Endometrial microvascular endothelial cells (primary cell): ENCODE results near the gene MCTP1. TPM values are rescaled to one million over a fixed set of nuclear protein-coding genes. Genes with fewer than 3 reads are reported as not detected.

Experiments used
- in situ Hi-C: cut with HindIII; loops from 2 replicates; pipeline ENCODE4 v1.10.0; 2017; ENCODE audit warnings: low sequenced_read_pairs, low pct_unique_long_range_greater_than_20kb; ENCODE audit errors: inconsistent ontology term
- total RNA-seq: library from RNA; depleted of rRNA; stranded (reverse); fragments of >200 nt; gene quantifications from one replicate; pipeline ENCODE4 v1.2.3, GENCODE V29; 2015; ENCODE audit errors: inconsistent ontology term

MCTP1 gene
- total RNA-seq = 53.8 TPM

DNA sequence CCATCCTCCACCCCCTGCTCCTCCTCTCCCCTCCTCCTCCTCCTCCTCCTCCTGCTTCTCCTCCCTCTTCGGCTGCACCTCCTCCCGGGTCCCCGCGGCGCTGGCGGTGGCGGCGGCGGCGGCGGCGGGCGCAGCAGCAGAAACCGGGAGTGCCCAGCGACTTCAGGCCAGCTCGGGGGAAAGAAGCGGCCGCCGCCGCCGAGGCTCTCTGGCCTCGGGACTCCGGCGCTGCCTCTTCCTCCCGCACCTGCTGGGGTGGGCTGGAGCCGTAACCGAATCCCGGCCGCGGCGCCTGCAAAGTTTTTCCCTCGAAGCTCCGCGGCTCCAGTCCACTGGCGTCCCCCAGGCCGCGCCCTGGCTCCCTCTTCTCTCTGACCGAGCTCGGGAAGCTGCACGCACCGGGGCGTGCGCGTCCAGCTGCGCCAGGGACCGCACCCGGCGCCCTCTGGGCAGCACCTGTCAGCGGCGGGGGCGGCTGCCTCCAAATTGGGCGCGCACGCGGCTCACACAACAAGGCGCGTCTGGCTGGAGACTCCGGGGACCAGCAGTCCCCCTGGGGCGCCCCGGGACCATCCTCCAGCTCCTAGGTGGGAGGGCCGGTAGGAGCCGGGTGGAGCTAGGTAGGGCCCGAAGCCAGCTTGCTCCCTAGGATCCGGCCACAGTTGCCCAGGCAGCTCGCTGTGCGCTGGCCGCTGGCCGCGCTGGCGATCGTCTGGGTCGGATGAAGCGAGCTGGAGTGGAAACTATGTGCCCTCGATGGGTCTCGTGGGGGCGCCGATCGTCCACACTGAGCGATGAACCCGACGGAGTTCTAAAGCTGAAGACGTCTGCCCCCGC, at the start of gene MCTP1:
Gene MCTP1 (minus strand): TSS at position 523 of the 837 bp plus-strand sequence.
- in situ Hi-C loops = no loop called here

DNA sequence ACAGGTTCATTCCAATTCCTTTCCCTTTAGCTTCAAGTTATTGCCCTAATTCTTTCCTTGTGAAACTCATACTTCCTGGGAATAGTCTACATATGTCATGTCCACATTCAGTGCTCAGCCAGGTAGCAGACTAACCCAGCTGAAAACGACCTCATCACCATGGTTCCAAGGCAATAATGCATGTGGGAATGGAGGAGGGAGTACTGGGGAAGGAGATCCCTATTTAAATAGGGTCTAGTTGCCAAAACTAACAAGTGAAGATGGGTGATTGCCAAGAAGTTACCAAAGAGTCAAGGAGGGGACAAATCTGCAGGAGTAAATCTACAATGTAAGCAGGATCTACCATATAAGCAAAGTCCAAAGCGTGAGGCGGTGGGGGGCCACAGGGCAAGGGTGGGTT, 47.3 kb upstream of the MCTP1 start:
- in situ Hi-C loops = no loop called here

DNA sequence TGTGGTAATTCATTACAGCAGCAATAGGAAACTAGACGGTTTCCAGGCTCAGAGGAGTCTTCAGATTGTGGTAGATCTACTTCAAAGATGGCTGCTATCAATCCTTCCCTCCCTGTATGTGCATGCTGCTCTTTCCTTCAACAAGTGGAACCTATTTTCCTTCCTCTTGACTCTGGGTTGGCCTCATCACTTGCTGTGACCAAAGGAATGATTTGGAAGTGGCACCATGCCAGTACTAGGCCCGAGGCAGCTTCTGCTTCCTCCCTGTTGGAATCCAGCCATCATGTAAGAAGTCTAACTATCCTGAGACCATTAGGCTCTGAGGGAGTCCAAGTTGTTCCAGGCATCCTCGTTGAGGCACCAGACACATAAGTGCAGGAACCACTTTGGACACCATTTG, 46.5 kb upstream of the MCTP1 start:
- in situ Hi-C loops = no loop called here

DNA sequence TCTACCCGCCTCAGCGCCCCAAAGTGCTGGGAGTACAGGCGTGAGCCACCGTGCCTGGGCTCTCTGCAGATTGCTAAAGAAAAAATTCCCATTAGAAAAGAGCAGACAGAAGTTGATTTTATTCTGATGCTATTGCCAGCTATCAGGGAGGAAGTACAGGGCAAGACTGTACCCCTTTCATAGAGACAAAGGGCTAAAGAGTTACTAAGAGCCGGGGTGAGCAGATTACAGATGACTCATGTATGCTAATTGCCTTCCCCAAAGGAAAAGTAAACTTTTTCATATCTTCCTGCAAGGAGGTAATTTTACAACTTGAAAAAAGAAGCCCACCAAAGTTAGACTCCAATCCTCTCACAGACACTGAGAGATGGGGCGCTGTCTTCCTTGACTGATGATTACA, 42.3 kb upstream of the MCTP1 start:
- in situ Hi-C loops = no loop called here

DNA sequence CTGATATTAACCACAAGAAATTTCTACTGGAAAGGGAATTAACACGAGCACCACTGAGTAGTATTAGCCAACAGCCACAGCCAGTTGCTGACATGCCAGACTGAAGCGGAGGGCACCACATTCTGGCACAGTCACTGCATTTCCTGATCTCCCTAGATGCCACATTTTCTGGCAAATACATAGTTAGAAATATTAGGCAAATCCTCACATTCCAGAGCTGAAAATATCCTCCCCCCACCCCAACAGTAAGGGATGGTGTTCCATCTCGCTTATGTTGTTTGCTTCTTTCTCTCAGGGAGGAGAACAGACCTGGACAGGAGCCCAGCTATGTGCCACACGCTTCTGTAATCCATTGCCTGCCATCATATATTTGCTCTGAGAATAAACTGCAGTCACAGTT, 32.8 kb upstream of the MCTP1 start:
- in situ Hi-C loops = no loop called here

DNA sequence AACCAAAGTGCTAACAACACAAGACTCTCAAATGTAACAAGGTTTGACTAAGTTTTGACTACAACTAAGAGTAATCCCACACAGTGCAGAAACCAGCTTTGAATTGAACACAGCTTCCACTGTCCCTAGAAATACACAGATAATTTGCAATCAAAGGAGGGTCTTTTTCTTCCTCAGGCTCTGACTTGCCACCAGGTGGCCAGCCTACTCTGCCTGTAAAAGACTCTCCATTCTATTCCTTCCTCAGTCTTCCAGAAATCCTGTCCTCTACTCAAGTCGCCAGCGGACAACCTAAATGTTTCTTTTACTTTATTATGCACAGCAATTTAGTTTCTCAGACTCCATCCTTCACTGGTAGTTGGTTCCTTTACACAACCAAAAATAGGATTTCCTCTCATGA, 32.2 kb upstream of the MCTP1 start:
- in situ Hi-C loops = no loop called here

DNA sequence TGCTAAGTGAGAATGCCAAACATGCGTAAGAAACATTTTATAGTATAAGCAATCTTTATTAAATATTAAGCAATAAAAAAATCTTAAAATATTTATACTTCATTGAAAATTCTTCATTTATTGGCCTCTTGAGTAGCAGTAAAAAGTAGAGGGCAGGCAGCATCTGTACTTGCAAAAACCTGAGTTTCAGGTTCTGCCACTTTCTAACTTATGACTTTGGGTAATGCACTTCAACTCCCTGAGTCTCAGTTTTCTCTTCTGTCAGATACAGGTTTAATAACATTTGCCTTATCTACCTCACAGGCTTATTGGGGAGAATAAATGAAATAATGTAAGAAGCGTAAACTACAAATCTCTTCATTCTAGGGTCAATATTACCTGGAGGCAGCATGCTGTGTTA, 19.8 kb upstream of the MCTP1 start:
- in situ Hi-C loops = no loop called here

DNA sequence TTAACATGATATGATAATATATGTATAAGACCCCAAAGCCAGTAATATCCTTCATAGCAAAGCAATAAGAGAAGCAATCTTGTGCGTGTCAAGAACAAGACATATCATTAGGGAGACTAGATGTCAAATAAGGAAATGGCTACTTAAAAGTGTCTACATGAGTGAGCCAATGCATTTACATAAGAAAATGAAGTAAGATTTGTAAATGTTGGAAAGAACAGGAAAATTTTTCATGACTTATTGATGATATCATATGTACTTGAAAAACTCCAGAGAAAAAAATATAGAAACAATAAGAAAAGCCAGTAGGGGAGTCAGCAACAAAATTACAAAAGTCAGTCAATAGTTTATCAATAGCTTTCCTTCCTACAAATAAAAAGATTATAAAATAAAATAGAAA, 13.8 kb upstream of the MCTP1 start:
- in situ Hi-C loops = no loop called here

DNA sequence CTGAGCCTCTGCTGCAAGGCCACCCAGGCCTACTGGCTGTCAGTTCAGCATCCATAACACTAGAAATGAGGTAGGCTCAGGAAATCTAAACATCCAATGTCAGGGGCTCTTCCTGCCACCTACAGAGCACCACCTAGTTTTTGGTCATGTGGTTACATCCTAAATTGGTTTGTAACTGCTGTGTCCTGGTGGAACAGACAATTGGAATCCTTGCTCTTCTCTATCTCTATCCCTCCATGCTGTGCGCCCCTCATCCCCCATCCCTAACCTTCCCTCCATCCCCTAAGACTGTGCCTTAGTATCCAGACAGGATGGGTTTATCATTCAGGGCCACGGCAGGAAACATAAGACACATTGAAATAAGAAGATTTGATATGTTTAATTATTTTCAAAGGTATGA, 11.4 kb upstream of the MCTP1 start:
- in situ Hi-C loops = no loop called here

DNA sequence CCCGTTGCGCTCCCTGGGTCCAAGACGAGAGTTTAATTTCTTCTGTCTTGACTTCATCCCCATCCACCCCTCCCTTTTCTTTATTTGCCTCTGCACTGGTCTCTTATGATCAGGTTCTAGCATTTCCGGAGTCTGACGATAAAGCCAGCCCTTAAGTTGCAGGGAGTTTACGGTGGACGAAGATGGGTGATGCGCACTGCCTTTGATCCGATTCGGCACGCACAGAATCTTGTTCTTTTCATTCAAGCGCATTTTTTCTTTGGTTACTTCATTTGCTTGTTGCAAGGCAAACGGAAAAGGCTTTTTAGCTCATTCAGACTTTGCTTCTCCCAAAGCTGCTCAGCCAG, 488 bp upstream of the MCTP1 start:
- in situ Hi-C loops = no loop called here

DNA sequence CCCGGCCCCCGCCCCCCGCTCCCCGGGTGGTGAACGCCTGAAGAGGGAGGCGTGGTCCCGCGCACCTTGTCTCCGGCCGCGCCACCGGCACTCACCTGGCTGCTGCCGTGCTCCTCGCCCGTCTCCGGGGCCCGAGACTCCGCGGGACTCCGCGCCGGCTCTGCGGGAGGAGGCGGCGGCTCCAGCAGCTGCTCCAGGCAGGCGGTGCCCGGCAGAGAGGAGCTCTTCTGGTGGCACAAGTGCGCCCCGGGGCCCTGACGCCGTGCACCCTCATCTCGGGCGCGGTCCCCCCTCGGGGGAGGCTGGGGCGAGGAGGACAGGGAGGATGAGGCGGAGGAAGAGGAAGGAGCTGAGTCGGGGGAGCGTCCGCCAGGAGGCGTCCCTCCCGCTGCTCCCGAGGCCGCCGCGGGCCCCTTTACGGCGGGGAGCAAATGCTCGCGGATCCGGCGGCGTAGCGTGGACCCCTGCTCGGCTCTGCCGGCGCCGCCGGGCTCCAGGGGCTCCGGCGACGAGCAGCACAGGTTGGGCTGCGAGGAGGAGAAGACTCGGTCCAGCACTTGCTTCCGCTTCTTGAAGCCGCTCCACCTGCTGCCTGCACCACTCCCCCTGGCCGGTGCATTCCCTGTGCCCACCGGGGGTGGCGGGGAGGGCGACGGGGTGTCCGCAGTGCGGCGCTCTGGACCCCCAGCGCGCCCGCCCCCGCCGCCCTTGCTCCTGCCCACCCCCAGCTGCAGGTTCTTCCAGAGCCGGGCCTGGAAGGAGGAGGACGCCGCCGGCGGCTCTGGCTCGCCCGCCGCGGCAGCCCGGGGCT, 928 bp downstream of the MCTP1 start:
- in situ Hi-C loops = no loop called here

DNA sequence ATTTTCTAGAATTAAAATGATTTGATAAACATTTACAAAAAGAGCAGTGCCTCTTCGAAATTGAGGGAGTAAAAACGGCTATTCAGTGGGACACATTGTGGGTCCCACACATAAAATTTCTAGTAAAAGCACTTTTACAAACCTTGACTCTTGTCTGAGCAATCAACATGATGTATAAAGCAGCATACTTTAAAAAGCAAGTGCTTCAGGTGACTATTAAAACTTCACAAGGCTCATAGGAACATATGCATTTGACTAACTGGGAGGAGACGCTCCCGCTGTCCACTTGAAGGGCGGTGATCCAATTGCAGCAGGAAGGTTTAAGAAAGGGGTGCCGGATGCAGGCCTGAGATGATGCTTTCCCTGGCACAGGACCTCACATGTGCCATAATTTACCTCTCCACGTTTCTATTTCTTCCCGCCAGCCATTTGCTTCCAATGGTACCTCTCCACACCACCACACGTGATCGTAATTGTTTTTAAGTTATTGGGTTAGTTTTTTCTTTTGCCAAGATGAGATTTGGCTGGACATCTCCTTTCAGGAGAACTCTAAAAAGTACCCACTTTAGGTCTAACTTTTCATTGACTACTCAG, 1.8 kb downstream of the MCTP1 start:
- in situ Hi-C loops = no loop called here

DNA sequence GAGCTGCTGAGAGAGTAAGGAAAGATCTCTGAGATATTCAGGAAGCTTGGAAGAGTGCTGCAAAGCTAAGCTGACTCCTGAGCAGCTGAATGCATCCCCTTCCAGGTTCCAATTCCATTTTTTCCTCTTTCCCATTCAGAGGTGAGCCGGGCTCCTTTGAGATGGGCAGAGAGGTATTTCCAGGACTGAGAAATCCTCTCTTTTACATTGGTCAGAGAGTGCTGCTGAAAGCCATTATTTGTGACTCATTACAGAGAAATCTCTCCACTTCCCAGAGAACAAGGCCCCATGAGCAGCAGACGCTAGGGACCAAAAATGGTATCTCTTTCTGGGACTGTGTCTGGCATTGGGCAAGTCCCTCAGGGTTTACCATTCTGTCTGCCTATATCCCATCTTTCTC, 3.7 kb downstream of the MCTP1 start:
- in situ Hi-C loops = no loop called here

DNA sequence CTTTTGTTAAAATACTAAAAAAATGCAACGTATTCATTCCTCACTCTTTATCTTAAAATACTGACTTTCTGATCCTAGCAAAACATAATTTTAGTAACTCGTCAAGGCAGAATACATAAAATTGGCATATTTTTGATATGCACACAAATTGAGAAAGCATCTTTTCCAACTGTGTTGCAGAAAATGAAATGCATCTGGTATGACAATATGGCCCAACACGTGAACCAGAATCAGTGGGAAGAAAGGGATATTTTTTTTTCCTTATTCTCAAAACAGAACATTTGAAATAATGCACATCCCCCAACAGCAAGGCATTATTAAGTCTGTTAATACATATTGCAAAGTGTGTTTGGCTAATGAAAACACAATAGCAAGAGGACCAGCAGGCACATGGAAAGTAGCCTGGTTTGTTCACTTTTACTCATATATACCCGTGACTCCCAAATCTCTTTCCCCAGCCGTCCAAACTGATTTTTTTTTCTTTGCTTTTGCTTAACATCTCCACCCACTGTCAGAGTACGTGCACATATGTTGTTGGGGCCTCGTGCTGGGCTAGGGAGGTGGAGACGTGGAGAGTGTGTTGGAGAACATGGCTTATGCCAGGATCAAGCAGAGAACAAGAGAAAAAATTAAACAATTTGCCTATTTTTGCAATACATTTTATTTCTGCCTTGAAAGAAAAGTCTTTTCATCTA, 4.3 kb downstream of the MCTP1 start:
- in situ Hi-C loops = no loop called here

DNA sequence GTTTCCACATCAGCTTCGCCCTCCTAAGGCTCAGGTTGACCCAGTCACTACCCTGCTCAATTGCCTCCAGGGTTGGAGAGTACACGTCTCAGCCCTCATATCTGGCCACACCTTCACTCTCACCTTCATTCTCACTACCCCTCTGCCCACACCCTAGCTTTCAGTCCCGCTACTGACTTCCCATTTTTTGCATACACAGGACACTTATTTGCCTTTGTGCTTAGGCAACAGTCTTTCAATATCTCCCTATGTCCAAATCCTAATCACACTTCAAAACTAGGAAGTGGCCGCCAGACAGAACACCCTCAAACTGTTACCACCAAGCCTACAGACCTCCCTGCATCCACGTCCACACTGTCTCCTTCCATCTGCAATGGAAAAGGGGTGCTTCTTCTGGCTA, 10.9 kb downstream of the MCTP1 start:
- in situ Hi-C loops = no loop called here

DNA sequence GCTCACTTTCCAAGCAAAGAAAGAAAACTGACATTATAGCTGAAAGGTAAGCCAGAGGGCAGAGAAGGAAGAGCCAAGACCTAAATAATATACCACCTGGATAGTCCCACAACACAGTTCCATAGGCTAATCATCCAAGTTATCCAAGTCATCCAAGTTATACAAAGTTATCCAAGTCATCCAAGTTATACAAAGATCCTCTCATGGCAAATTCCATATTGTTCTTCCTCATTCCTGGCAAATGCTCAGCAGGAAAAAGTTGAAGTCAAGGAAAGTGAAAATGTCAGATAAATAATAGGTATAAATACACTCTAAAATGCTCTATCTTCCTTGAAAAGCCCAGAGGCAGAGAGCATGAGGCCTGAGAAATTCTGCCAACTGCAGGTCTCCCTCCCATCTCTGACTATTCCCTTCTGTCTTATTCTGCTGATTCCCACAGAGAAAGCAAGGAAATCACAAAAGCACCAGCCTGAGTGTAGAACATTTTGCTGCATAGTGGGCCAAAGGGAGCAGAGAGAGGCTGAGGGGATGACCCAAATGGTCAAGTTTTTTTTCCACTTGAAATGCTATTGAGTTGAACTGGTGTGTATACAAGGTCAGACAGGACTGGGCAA, 12.5 kb downstream of the MCTP1 start:
- in situ Hi-C loops = no loop called here

DNA sequence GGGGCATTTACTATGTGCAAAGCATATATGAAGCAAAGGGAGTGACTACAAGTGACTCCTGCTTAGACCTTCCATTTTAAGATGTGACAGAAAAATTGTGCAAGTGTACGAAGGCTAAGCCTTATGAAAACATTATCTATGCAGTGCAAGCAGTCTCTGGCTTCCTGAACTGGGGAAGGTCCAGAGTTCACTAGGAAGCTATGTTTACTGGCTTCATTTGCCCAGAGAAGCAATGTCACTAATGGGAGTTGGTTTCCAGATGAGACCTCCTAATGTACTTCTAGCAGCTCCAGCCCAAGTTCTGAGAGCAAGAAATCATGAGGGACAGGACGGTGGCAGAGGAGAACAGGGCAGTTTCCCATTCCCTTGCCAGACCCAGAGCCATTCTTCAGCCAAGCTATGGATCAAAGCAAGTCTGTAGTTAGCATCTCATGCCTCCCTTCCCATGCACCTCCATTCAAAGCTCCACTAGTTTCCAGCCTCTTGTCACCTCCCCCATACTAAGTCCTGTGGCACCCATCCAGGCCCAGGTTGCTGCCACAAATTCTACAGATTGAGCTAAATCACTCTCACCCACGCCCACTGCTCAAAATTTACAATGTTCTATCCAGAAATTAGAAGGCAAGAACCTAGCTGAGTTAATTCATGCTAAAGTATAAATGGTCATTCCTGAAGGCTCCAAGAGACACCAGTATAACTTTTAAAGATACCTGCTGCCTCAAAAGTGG, 21.8 kb downstream of the MCTP1 start:
- in situ Hi-C loops = no loop called here

DNA sequence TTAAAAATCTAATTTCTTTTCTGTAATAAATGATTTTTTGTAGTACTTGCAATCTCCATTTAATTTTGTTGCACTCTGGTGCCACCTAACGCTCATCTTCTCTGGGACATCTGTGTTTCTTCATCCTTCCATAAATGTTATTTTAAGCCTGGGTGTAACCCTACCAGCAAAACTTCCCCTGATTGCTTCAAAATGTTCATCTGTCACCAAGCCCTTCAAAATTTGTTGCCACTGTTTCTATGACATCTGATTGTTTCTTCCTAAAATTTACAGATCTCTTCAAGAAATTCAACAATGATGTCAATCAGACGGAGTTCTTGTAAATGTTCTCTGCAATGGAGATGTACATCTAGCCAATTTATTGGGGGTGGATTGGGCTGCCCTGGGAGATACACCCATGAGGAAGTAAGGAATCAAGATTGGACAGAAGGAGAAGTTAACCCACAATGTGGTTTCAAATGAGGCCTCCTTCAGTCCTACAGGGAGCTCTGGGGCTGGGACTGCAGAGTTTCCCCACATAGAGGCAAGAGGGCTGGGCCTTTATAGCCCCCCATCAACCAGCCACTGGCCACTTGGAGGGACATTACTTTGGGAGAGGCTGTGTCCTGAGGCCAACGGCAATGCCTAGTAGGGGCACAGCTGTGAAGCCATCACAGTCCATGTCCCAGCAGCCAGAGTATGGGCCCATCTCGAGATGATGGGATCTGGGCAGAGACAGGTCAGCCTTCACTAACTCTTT, 23.3 kb downstream of the MCTP1 start:
- in situ Hi-C loops = no loop called here
